ENCODE results near the gene CDO1.

Gene CDO1

DNA sequence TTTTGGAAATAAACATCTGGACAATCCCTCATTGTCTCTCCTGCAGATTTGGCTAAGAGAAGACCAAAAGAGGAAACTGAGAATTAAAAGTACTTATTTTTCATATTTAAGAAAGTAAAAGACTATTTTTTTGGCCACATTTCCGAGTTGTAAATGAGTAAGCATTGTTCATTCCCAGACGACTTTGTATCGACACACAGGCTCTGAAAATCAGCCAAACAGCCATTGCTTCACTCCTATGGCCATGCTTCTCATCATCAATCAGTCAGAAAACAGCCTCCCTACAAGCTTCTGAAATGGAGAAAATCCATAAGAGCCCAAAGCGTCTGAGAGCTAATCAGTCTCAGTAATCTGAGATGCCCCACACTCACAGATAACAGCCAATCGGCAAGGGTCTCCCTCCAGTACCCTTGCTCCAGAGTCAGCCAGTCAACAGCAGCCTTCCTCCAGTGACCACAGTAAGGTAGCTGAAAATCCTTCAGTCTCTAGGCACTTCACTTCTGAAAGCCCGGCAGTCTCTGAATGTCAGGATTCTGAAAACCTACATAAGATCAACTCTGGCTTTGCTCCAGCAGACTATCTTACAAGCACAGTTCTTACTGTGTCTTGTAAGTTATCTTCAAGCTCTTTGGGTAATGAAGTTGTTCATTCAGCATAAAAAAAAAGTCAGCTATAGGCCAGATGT lies 30.9 kb downstream of the CDO1 start:
- no peak for DNase-seq (ENCODE audit: low read depth)

DNA sequence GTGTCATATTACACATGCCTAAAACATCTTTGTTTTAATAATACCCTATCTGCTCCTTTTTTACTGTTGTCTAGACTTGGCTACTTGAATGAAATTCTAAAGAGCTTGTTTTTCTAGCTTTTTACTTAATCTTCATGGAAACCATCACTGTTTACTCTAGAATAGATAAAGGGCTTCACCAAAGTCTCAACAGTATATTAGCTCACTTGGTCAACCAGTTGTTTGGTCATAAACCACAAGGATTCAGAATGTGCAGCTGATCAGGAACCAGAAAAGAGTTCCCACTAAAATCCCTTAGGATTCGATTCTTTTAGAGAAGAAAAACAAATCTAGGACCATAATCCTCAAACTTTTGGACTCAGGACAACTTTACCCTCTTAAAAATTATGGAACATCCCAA lies 38.0 kb downstream of the CDO1 start:
- no peak for DNase-seq (ENCODE audit: low read depth)

DNA sequence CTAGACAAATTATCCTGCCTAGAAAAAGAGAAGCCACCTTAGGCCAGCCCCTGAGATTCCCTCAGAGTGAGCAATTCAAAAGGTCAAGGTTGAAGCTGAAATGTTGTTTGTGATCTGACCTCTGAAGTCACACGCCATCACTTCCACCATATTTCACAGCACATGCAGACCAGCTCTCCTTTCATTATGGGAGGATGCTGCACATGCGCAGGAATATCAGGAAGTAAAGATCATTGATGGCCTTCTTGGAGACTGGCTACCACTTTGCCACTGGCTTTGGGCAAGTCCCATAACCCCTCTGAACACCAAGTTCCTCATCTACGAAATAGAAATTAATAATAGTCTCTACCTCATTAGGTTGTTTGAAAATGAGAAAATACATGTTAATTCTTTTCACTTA lies 39.5 kb downstream of the CDO1 start:
- no peak for DNase-seq (ENCODE audit: low read depth)

DNA sequence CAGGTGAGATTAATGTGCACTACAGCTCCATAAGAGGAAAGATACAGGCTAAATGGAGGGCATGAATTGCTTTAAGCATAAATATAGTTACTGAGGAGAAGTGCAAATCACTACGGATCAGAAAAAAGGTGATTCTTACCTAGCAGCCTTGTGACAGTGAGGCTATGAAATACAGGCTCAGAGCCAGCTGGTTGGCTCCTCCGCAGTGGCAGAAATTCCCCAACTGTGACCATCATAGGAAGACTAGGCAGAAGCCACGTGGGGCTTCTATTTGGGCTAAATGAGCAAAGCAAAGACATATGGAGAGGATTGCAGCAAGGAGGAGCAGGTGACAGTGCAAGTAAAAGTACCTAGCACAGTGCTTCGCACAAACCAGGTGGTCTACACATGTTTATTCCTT lies 40.5 kb downstream of the CDO1 start:
- DNase-seq (ENCODE audit: low read depth), result no peak

DNA sequence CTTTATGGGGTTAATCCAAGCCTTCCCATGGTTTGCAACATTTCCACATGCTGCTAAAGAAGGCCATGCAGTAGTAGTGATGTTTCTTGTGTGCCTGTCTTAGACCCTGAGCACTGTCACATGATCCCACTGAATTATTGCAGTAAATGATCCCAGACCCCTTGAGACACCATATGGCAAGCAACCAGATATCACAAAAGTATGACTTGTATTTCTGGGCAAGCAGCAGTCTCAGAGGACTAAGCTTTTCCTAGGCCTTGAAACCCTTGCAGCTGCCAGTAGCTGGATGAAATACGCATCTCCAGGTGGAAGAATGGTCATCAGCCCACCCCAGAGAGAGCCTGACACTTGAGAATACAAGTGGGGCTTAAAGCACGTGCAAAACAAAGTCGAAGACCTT lies 41.8 kb downstream of the CDO1 start:
- DNase-seq (ENCODE audit: low read depth), result no peak

DNA sequence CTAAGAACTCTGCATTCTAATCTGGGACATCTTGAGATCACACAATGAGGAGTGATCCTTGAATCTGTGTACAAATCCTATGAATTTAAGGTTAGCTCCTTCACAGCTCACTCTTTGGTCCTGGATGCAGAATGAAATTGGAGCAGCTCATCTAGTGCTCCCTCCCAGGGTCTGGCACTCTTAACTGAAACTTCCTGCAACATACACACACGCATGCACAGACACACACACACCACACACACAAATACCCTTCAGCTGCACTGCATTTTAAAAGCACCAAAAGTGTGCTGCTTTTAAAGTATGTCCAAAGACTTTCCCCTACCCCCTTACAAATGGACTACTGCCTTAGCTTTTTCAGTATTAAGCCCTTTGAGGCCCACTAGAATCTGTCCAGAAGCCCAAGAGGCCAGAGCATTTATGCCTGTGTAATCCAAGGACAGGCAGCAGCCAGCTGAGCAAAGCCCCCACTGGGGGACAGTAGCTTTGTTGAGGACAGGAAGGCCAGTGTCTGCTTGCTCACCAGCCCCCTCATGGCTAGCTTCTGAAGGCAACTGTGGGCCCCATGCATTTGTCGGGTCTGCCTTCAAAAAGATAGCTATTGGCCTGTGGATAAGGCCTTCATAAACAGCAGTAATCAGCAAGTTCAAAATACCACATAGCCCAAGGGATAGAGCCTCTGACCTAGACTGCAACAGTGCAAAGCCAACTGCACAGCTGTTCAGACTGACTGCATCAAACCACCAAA lies 43.6 kb downstream of the CDO1 start:
- no peak for DNase-seq (ENCODE audit: low read depth)

DNA sequence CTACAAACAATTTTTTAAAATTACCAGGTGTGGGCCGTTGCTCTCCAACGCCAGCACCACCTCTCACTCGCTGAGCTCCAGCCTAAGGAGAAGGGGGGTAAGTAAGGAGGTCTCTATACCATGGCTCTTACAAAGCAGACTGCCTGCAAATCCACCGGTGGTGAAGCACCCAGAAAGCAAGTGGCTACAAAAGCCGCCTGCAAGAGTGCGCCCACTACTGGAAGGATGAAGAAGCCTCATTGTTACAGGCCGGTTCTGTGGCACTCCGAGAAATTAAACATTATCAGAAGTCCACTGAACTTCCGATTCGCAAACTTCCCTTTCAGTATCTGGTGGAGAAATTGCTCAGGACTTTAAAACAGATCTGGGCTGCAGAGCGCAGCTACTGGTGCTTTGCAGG lies 46.0 kb downstream of the CDO1 start:
- no peak for DNase-seq (ENCODE audit: low read depth)

DNA sequence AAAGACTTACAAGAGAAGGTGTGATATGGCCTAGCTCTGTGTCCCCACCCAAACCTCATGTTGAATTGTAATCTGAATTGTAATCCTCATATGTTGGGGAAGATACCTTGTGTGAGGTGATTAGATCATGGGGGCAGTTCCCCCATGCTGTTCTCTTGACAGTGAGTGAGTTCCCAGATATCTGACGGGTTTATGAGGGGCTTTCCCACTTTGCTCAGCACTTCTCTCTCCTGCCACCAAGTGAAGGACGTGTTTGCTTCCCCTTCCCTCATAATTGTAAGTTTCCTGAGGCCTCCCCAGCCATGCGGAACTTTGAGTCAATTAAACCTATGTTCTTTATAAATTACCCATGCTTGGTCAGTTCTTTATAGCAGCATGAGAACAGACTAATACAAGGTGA lies 49.0 kb downstream of the CDO1 start:
- DNase-seq (ENCODE audit: low read depth), result no peak

DNA sequence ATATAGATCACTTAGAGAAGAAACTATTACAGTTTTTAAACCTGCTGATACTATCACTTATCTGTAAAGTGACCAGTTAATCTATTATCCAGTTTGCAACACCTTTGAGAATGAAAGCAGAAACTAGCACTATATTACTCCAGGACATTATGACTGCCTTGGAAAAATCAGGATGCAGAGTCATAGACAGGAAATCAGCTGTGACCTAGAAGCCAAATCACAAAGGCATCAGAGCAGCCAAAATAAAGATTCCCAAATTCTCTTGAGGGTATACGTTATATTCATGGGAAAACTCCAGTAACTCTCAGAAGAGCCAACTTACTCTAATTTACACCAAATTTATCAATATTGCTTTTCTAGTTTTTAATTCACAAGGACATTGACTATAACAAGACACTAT lies 49.9 kb downstream of the CDO1 start:
- no peak for DNase-seq (ENCODE audit: low read depth)

DNA sequence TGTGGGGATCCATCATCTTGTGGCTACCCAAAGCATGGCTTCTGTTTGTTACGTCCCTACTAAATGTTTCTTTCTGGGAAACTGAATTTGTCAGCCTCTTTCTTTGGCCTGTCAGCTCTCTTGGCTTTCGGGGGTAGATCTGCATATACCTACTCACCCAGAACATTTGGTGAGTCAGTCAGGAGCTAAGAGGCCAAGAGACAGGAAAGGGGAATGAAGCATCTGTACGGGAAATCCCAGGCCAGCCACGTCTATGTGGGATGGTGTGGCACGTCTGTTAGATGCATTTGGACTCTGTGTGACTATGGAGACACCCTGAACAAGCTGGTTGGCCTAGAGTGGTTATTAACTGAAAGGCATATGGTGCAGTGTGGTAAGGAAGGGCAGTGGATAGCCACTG lies 58.1 kb downstream of the CDO1 start:
- DNase-seq (ENCODE audit: low read depth), result no peak

DNA sequence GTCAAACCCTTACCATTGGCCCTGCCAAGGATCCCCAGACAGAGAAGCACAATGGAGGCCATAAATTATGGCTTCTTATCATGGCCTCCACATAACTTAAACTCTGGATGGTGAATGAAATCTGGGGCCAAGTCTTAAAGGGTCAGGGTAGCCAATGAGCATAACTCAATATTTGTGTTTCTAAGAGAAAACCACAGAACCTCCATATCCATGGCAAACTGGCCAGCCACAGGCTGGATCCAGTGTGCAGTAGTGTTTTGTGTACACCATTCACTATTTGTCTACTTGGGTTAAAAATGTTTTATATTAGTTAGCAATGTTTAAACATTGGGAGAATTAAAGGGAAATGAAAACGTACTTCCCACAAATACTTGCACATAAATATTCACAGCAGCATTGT lies 60.8 kb downstream of the CDO1 start:
- no peak for DNase-seq (ENCODE audit: low read depth)

Data from activated T-cell treated with anti-CD3 and anti-CD28 coated beads for 1 hour (primary cell).